Coronary artery (tissue), 2 donors: ENCODE data around the gene RNPS1.

Experiments used
- DNase-seq: peaks from one replicate; pipeline ENCODE4 v3.0.0-alpha.2; 2017; ENCODE audit warnings: low spot score
- H3K27ac ChIP-seq, 2 donors: fragments of 200-600 bp; sonication (generic); one replicate each; pipeline ENCODE4 v1.5.1; 2016 to 2019
- H3K4me3 ChIP-seq: fragments of 200-600 bp; sonication (generic); 2 replicates; pipeline ENCODE4 v1.5.1; 2016; ENCODE audit warnings: mild to moderate bottlenecking, moderate library complexity
- CTCF ChIP-seq: fragments of 200-600 bp; sonication (generic); IDR thresholded peaks from one replicate; pipeline ENCODE4 v1.5.1; 2019; ENCODE audit warnings: antibody characterized with exemption

The RNPS1 gene

GRCh38 chr16:2276368-2277195 is 8.7 kb upstream of the RNPS1 start:
- TF ChIP-seq CTCF: no peak
- DNase-seq: no peak
- no peak overlapping the region for H3K27ac ChIP-seq
- no peak overlapping the region for H3K4me3 ChIP-seq

GRCh38 chr16:2275476-2276367 is 7.8 kb upstream of the RNPS1 start:
- no peak for DNase-seq
- Histone ChIP-seq H3K4me3 (no peak overlapping the region), H3K27ac (no peak overlapping the region)
- TF ChIP-seq CTCF: no peak

DNA sequence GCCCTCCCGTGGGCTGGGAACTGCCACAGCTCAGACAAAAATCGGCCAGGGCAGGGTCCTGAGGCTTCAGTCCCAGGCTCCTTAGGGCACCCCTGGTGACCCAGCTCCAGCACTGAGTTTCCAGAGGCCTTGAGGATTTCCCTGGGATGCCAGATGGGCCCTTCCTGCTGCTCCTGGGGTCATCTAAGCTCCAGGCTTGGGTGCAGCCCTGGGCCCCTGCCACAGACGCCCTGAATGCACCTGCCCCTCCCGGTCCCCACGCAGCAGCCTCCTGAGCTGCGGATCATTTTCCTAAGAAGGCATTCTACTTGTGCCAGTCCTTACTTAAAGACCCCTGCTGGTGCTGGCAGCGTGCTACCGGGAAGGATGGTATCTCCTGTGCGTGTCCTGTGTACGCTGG is 6.0 kb upstream of the RNPS1 start:
- no peak for TF ChIP-seq CTCF
- H3K4me3 ChIP-seq: no peak overlapping the region
- no peak for DNase-seq
- no peak overlapping the region for H3K27ac ChIP-seq

DNA sequence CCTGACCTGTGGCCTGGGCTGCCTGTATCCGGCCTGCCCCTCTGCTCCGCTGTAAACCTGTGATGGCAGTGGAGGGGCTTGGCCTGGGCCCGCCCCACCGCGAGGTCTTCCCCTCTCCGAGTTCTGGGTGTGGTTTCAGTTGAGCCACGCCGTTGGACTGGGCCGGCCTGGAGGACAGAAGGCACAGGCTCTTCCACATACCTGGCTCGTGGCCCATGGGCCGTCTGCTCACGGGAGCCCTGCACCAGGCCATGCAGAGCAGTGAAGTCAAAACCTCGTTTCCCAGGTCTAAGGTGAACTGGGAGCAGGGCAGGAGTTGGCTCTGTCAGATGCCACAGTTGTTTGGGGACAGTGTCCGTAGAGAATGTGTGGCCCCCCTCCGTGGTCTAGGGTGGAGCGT is 5.6 kb upstream of the RNPS1 start:
- Histone ChIP-seq H3K27ac (no peak overlapping the region), H3K4me3 (no peak overlapping the region)
- no peak for DNase-seq
- no peak for TF ChIP-seq CTCF

- Histone ChIP-seq H3K4me3 (no peak overlapping the region), H3K27ac (no peak overlapping the region)
- no peak for TF ChIP-seq CTCF
- no peak for DNase-seq
Measured at GRCh38 chr16:2271848-2272461, 4.0 kb upstream of the RNPS1 start.

GRCh38 chr16:2270588-2271470 is 2.9 kb upstream of the RNPS1 start:
- H3K4me3 ChIP-seq: no peak overlapping the region
- TF ChIP-seq CTCF: no peak
- H3K27ac ChIP-seq: no peak overlapping the region
- DNase-seq: no peak
